Mammary epithelial cell (primary cell): Measurements from ENCODE around the gene KCND2.

Experiments
- CTCF ChIP-seq, 2 donors: IDR thresholded peaks in 1 of 2; conservative IDR thresholded peaks in 1 of 2; 2 replicates each; pipeline ENCODE4 v1.5.1; 2011 to 2012; ENCODE audit warnings: inconsistent platforms in 2 of 2, low read length in 2 of 2, mild to moderate bottlenecking in 2 of 2, control low read depth in 1 of 2, low read depth in 1 of 2; ENCODE audit not compliant: insufficient read depth in 1 of 2; ENCODE audit errors: extremely low read depth in 1 of 2
- EZH2 ChIP-seq: IDR thresholded peaks from 2 replicates; pipeline ENCODE4 v1.6.1; 2012; ENCODE audit warnings: low read length, inconsistent platforms, borderline replicate concordance

GRCh38 chr7:120353171-120353570, 80.2 kb downstream of the KCND2 start:
- no peak for TF ChIP-seq CTCF (conservative IDR thresholded peaks at IDR 0.05 in 1 of 2, IDR thresholded peaks at IDR 0.05 in 1 of 2; ENCODE audit: extremely low read depth in 1 of 2, insufficient read depth in 1 of 2, low read depth in 1 of 2, low read length in 2 of 2)
- no peak for TF ChIP-seq EZH2
